ENCODE measurements around the gene KDM4C.

- TF ChIP-seq RCOR1 (IDR thresholded peaks at IDR 0.05; ENCODE audit: insufficient replicate concordance, low read length) (no peak), SMC3 (IDR thresholded peaks at IDR 0.05; ENCODE audit: low read depth, low read length) (no peak), CTCF (conservative IDR thresholded peaks at IDR 0.05; ENCODE audit: low read depth, low read length) (no peak), POLR2A (IDR thresholded peaks at IDR 0.05; ENCODE audit: low read depth, low read length) (no peak), MXI1 (IDR thresholded peaks at IDR 0.05; ENCODE audit: borderline replicate concordance, low read depth, low read length) (no peak), CEBPB (IDR thresholded peaks at IDR 0.05; ENCODE audit: low read depth, low read length) (no peak), RAD21 (IDR thresholded peaks at IDR 0.05; ENCODE audit: low read length) (no peak), NFE2L2 (IDR thresholded peaks at IDR 0.05; ENCODE audit: low read depth, low read length) (no peak), RFX5 (IDR thresholded peaks at IDR 0.05; ENCODE audit: low read depth, low read length) (no peak), MAZ (IDR thresholded peaks at IDR 0.05; ENCODE audit: borderline replicate concordance, low read depth, low read length) (no peak), USF2 (IDR thresholded peaks at IDR 0.05; ENCODE audit: low read depth, low read length) (no peak)
Observed at GRCh38 chr9:6765396-6765795, 7.6 kb downstream of the KDM4C start.
